Measurements from ENCODE around the gene C5orf47.

DNA sequence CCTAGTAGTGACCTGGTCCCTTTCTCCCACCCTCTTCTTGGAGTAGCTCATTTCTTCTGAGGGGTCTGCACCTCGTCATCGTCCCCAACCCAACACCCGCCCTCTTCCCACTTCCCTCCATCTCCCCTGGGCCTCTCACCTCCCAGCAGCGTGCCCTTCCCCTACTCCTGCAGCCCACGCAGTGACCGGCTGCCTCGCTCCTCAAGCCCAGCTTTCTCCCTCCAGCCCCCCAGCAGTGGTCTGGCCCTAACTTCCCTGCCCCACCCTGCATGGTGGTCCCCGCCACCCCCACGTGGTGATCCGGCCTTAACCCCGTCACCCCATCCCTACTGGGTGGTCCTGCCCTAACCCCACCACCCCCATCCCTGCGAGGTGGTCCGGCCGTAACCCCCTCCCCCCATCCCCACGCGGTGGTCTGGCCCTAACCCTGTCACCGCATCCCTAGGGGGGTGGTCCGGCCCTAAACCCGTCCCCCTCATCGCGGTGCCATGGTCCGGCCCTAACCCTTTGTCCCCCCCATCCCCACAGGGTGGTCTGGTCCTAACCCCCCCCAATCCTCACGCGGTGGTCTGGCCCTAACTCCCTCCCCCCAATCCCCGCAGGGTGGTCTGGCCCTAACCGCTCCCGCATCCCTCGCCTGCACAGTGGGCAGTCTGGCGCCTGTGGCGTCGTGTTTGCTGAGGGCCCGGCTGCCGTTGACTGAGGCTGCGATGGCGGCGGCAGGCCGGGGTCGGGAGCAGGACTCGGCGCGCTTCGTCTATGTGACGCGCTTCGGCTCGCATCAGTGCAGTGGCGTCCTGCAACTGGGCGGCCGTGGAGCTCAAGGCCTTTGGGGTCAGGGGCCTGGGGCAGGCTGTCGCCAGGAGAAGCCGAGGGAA is at the start of gene C5orf47:
- no peak for TF ChIP-seq EZH2 (IDR thresholded peaks at IDR 0.05; ENCODE audit: borderline replicate concordance, low read length)
- TF ChIP-seq, protein P1, sequence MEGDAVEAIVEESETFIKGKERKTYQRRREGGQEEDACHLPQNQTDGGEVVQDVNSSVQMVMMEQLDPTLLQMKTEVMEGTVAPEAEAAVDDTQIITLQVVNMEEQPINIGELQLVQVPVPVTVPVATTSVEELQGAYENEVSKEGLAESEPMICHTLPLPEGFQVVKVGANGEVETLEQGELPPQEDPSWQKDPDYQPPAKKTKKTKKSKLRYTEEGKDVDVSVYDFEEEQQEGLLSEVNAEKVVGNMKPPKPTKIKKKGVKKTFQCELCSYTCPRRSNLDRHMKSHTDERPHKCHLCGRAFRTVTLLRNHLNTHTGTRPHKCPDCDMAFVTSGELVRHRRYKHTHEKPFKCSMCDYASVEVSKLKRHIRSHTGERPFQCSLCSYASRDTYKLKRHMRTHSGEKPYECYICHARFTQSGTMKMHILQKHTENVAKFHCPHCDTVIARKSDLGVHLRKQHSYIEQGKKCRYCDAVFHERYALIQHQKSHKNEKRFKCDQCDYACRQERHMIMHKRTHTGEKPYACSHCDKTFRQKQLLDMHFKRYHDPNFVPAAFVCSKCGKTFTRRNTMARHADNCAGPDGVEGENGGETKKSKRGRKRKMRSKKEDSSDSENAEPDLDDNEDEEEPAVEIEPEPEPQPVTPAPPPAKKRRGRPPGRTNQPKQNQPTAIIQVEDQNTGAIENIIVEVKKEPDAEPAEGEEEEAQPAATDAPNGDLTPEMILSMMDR (IDR thresholded peaks at IDR 0.05; ENCODE audit: low read length): no peak
